CD4-positive, CD25-positive, alpha-beta regulatory T cell (primary cell): ENCODE data around the gene NAALADL2. TPM values are rescaled to one million over a fixed set of nuclear protein-coding genes. Genes with fewer than 3 reads are reported as not detected.

Source experiments
- ATAC-seq, 2 donors: fragments of 150-1000 bp; cut with Tn5 transposase; one replicate each; pipeline ENCODE4 v1.10.0; 2021; ENCODE audit warnings: low read depth in 2 of 2, moderate number of reproducible peaks in 2 of 2, moderate library complexity in 1 of 2
- DNase-seq, 3 donors: peaks; one replicate each; pipeline versions ENCODE4 v3.0.0 to v3.0.0-alpha.2; 2012 to 2022; ENCODE audit warnings: mixed read lengths in 1 of 3
- H3K27ac ChIP-seq: one replicate; pipeline ENCODE4 v1.7.0; 2013; ENCODE audit warnings: mild to moderate bottlenecking, low read length; ENCODE audit not compliant: insufficient read depth, poor library complexity, severe bottlenecking
- H3K27me3 ChIP-seq: one replicate; pipeline ENCODE4 v1.7.0; 2013; ENCODE audit warnings: low read length; ENCODE audit not compliant: control insufficient read depth, insufficient read depth
- H3K36me3 ChIP-seq: one replicate; pipeline ENCODE4 v1.7.0; 2013; ENCODE audit warnings: mild to moderate bottlenecking, low read length, moderate library complexity; ENCODE audit not compliant: control insufficient read depth, insufficient read depth
- H3K4me1 ChIP-seq: 2 replicates; pipeline ENCODE4 v1.7.0; 2013; ENCODE audit warnings: mild to moderate bottlenecking, low read length; ENCODE audit not compliant: insufficient read depth, control insufficient read depth, poor library complexity, severe bottlenecking
- H3K4me3 ChIP-seq: one replicate; pipeline ENCODE4 v1.7.0; 2013; ENCODE audit warnings: low read depth, mild to moderate bottlenecking, low read length, moderate library complexity
- H3K9me3 ChIP-seq, 2 experiments: 1 replicate in 1 of 2; 2 replicates in 1 of 2; pipeline ENCODE4 v1.7.0; 2013; ENCODE audit warnings: low read length in 2 of 2, mild to moderate bottlenecking in 1 of 2, moderate library complexity in 1 of 2; ENCODE audit not compliant: control insufficient read depth in 2 of 2
- H3K27ac Mint-ChIP-seq, 3 donors: one replicate each; pipeline ENCODE4 v1.8.0; 2020 to 2022; ENCODE audit warnings: mild to moderate bottlenecking in 3 of 3, mixed read lengths in 3 of 3, moderate library complexity in 2 of 3
- H3K27me3 Mint-ChIP-seq: one replicate; pipeline ENCODE4 v1.8.0; 2022; ENCODE audit warnings: mild to moderate bottlenecking, mixed read lengths
- H3K36me3 Mint-ChIP-seq: one replicate; pipeline ENCODE4 v1.8.0; 2020; ENCODE audit warnings: mixed read lengths
- H3K4me1 Mint-ChIP-seq, 4 donors: one replicate each; pipeline ENCODE4 v1.8.0; 2020 to 2022; ENCODE audit warnings: mixed read lengths in 4 of 4, mild to moderate bottlenecking in 1 of 4
- H3K4me3 Mint-ChIP-seq, 4 donors: one replicate each; pipeline ENCODE4 v1.8.0; 2020 to 2022; ENCODE audit warnings: mild to moderate bottlenecking in 4 of 4, mixed read lengths in 4 of 4, moderate library complexity in 3 of 4
- H3K9me3 Mint-ChIP-seq, 7 donors: one replicate each; pipeline ENCODE4 v1.8.0; 2020 to 2022; ENCODE audit warnings: mixed read lengths in 7 of 7, mild to moderate bottlenecking in 3 of 7, moderate library complexity in 2 of 7
- polyA plus RNA-seq, 4 donors: library from polyadenylated mRNA; unstranded; fragments of 300-500 nt; fragmentation: Illumina TruSeq; gene quantifications; one replicate each; pipeline ENCODE4 v1.2.3, GENCODE V29; 2021
- total RNA-seq: library from RNA; stranded (reverse); gene quantifications from one replicate; pipeline ENCODE4 v1.2.3, GENCODE V29; 2022

The NAALADL2 gene
- total and polyA plus RNA-seq, 5 donors from 2014 or later = not detected

GRCh38 chr3:175246234-175246633 is 387.1 kb downstream of the NAALADL2 start:
- Mint-ChIP-seq H3K9me3 (peaks cover 0 to 6% (median 4%) of the 10 kb centered on the region in 7 donors), H3K4me1 (no peaks in the 10 kb centered on the region), H3K27ac (no peak overlapping the region), H3K27me3 (no peaks in the 10 kb centered on the region), H3K36me3 (no peaks in the 10 kb centered on the region), H3K4me3 (no peak overlapping the region)
- Histone ChIP-seq H3K27ac (no peak overlapping the region), H3K36me3 (no peaks in the 10 kb centered on the region), H3K4me3 (no peak overlapping the region), H3K9me3 (no peaks in the 10 kb centered on the region), H3K4me1 (no peaks in the 10 kb centered on the region), H3K27me3 (no peaks in the 10 kb centered on the region)
- no peak for ATAC-seq
- no peak for DNase-seq

GRCh38 chr3:175246766-175247165 is 387.6 kb downstream of the NAALADL2 start:
- Histone ChIP-seq H3K27ac (no peak overlapping the region), H3K36me3 (no peaks in the 10 kb centered on the region), H3K4me3 (no peak overlapping the region), H3K27me3 (no peaks in the 10 kb centered on the region), H3K9me3 (no peaks in the 10 kb centered on the region), H3K4me1 (no peaks in the 10 kb centered on the region)
- DNase-seq (no peak), ATAC-seq (no peak)
- H3K9me3 Mint-ChIP-seq = peaks cover 0 to 6% (median 5%) of the 10 kb centered on the region in 7 donors
- no peaks in the 10 kb centered on the region for H3K36me3 Mint-ChIP-seq
- no peak overlapping the region for H3K4me3 Mint-ChIP-seq
- H3K27me3 Mint-ChIP-seq = no peaks in the 10 kb centered on the region
- no peaks in the 10 kb centered on the region for H3K4me1 Mint-ChIP-seq
- no peak overlapping the region for H3K27ac Mint-ChIP-seq

GRCh38 chr3:175247629-175248028 is 388.5 kb downstream of the NAALADL2 start:
- Mint-ChIP-seq H3K4me3 (no peak overlapping the region), H3K9me3 (peaks cover 0 to 10% (median 6%) of the 10 kb centered on the region in 7 donors)
- no peak for ATAC-seq

GRCh38 chr3:175248832-175249231 is 389.7 kb downstream of the NAALADL2 start:
- Mint-ChIP-seq H3K9me3 (peaks cover 0 to 7% (median 6%) of the 10 kb centered on the region in 7 donors), H3K36me3 (no peaks in the 10 kb centered on the region), H3K4me1 (no peaks in the 10 kb centered on the region), H3K4me3 (no peak overlapping the region), H3K27ac (no peak overlapping the region), H3K27me3 (no peaks in the 10 kb centered on the region)
- no peak for ATAC-seq
- Histone ChIP-seq H3K9me3 (peaks cover 4 to 6% of the 10 kb centered on the region in 2 experiments), H3K27ac (no peak overlapping the region), H3K4me3 (no peak overlapping the region), H3K4me1 (no peaks in the 10 kb centered on the region), H3K27me3 (no peaks in the 10 kb centered on the region), H3K36me3 (no peaks in the 10 kb centered on the region)
- no peak for DNase-seq

More at GRCh38 chr3:175247629-175248028, 388.5 kb downstream of the NAALADL2 start:
- DNase-seq = no peak
- no peaks in the 10 kb centered on the region for H3K4me1 ChIP-seq
- Mint-ChIP-seq H3K27ac (no peak overlapping the region), H3K36me3 (no peaks in the 10 kb centered on the region), H3K27me3 (no peaks in the 10 kb centered on the region), H3K4me1 (no peaks in the 10 kb centered on the region)
- H3K4me3 ChIP-seq = no peak overlapping the region
- H3K36me3 ChIP-seq = no peaks in the 10 kb centered on the region
- peaks cover 3 to 6% of the 10 kb centered on the region in 2 experiments for H3K9me3 ChIP-seq
- H3K27ac ChIP-seq = no peak overlapping the region
- no peaks in the 10 kb centered on the region for H3K27me3 ChIP-seq

GRCh38 chr3:175255698-175256097 is 396.6 kb downstream of the NAALADL2 start:
- no peaks in the 10 kb centered on the region for H3K36me3 Mint-ChIP-seq

GRCh38 chr3:175257123-175257522 is 398.0 kb downstream of the NAALADL2 start:
- DNase-seq = no peak
- H3K27ac Mint-ChIP-seq = no peak overlapping the region
- H3K4me3 Mint-ChIP-seq = no peak overlapping the region
- H3K36me3 ChIP-seq = no peaks in the 10 kb centered on the region
- H3K4me1 Mint-ChIP-seq = no peaks in the 10 kb centered on the region
- no peaks in the 10 kb centered on the region for H3K27me3 ChIP-seq
- H3K27me3 Mint-ChIP-seq = no peaks in the 10 kb centered on the region
- no peaks in the 10 kb centered on the region for H3K36me3 Mint-ChIP-seq
- H3K9me3 ChIP-seq = peaks cover 4 to 5% of the 10 kb centered on the region in 2 experiments
- no peak overlapping the region for H3K4me3 ChIP-seq
- no peak overlapping the region for H3K27ac ChIP-seq
- no peaks in the 10 kb centered on the region for H3K4me1 ChIP-seq
- H3K9me3 Mint-ChIP-seq = peaks cover 0 to 10% (median 2%) of the 10 kb centered on the region in 7 donors
- ATAC-seq = no peak

More at GRCh38 chr3:175255698-175256097, 396.6 kb downstream of the NAALADL2 start:
- Histone ChIP-seq H3K27me3 (no peaks in the 10 kb centered on the region), H3K27ac (no peak overlapping the region), H3K4me3 (no peak overlapping the region), H3K9me3 (peaks cover 4 to 6% of the 10 kb centered on the region in 2 experiments), H3K4me1 (no peaks in the 10 kb centered on the region), H3K36me3 (no peaks in the 10 kb centered on the region)
- ATAC-seq = no peak
- Mint-ChIP-seq H3K4me3 (no peak overlapping the region), H3K27me3 (no peaks in the 10 kb centered on the region), H3K4me1 (no peaks in the 10 kb centered on the region), H3K9me3 (peaks cover 0 to 10% (median 5%) of the 10 kb centered on the region in 7 donors), H3K27ac (no peak overlapping the region)
- DNase-seq = no peak

GRCh38 chr3:175258763-175259162 is 399.6 kb downstream of the NAALADL2 start:
- Histone ChIP-seq H3K4me1 (no peaks in the 10 kb centered on the region), H3K27me3 (no peaks in the 10 kb centered on the region), H3K27ac (no peak overlapping the region), H3K36me3 (no peaks in the 10 kb centered on the region), H3K9me3 (no peaks in the 10 kb centered on the region), H3K4me3 (no peak overlapping the region)
- Mint-ChIP-seq H3K27ac (no peak overlapping the region), H3K4me3 (no peak overlapping the region), H3K27me3 (no peaks in the 10 kb centered on the region), H3K4me1 (no peaks in the 10 kb centered on the region), H3K36me3 (no peaks in the 10 kb centered on the region), H3K9me3 (peaks cover 0 to 7% (median 2%) of the 10 kb centered on the region in 7 donors)
- no peak for ATAC-seq
- DNase-seq = no peak

GRCh38 chr3:175260145-175260794 is 401.1 kb downstream of the NAALADL2 start:
- Mint-ChIP-seq H3K27me3 (no peaks in the 10 kb centered on the region), H3K4me1 (no peaks in the 10 kb centered on the region), H3K27ac (no peak overlapping the region), H3K36me3 (no peaks in the 10 kb centered on the region), H3K4me3 (no peak overlapping the region), H3K9me3 (peaks cover 0 to 7% (median 0%) of the 10 kb centered on the region in 7 donors)
- no peak for DNase-seq
- Histone ChIP-seq H3K27ac (no peak overlapping the region), H3K9me3 (no peaks in the 10 kb centered on the region), H3K4me3 (no peak overlapping the region), H3K36me3 (no peaks in the 10 kb centered on the region), H3K4me1 (no peaks in the 10 kb centered on the region), H3K27me3 (no peaks in the 10 kb centered on the region)
- no peak for ATAC-seq
